H9 (cell line): ENCODE data around the gene NCAM2. TPM values are rescaled to one million over a fixed set of nuclear protein-coding genes. Genes with fewer than 3 reads are reported as not detected.

ENCODE experiments used
- DNase-seq: peaks from one replicate; pipeline ENCODE4 v3.0.0-alpha.2; 2017
- H2AFZ ChIP-seq: one replicate; pipeline ENCODE4 v1.6.1; 2013; ENCODE audit warnings: mild to moderate bottlenecking, low read length, control low read depth, moderate library complexity
- H2AK5ac ChIP-seq: 2 replicates; pipeline ENCODE4 v1.6.1; 2013; ENCODE audit warnings: low read length, control low read depth, mixed read lengths; ENCODE audit not compliant: insufficient read length
- H2BK120ac ChIP-seq: one replicate; pipeline ENCODE4 v1.6.1; 2013; ENCODE audit warnings: low read depth, mild to moderate bottlenecking, low read length, control low read depth, inconsistent platforms; ENCODE audit not compliant: poor library complexity, severe bottlenecking
- H2BK12ac ChIP-seq: 2 replicates; pipeline ENCODE4 v1.6.1; 2013; ENCODE audit warnings: low read length, control low read depth, mixed read lengths, low read depth; ENCODE audit not compliant: insufficient read length
- H2BK15ac ChIP-seq: 2 replicates; pipeline ENCODE4 v1.6.1; 2013; ENCODE audit warnings: low read depth, low read length, control low read depth
- H2BK20ac ChIP-seq: one replicate; pipeline ENCODE4 v1.6.1; 2013; ENCODE audit warnings: low read depth, mild to moderate bottlenecking, low read length, control low read depth, inconsistent platforms; ENCODE audit not compliant: poor library complexity, severe bottlenecking
- H2BK5ac ChIP-seq: 2 replicates; pipeline ENCODE4 v1.6.1; 2013; ENCODE audit warnings: low read length, control low read depth, mixed read lengths; ENCODE audit not compliant: insufficient read length
- H3K14ac ChIP-seq: 2 replicates; pipeline ENCODE4 v1.6.1; 2013; ENCODE audit warnings: low read length, control low read depth; ENCODE audit not compliant: insufficient read depth
- H3K18ac ChIP-seq: 2 replicates; pipeline ENCODE4 v1.6.1; 2013; ENCODE audit warnings: low read depth, mild to moderate bottlenecking, mixed read lengths, low read length, control low read depth; ENCODE audit not compliant: insufficient read length
- H3K23ac ChIP-seq: 2 replicates; pipeline ENCODE4 v1.6.1; 2013; ENCODE audit warnings: low read length, control low read depth, mixed read lengths, low read depth; ENCODE audit not compliant: insufficient read length
- H3K23me2 ChIP-seq: 2 replicates; pipeline ENCODE4 v1.6.1; 2013; ENCODE audit warnings: low read depth, mild to moderate bottlenecking, mixed read lengths, low read length, control low read depth; ENCODE audit not compliant: insufficient read length, poor library complexity, severe bottlenecking
- H3K27ac ChIP-seq: 2 replicates; pipeline ENCODE4 v1.5.1; 2013; ENCODE audit warnings: low read length, control low read depth, mixed read lengths, low read depth; ENCODE audit not compliant: insufficient read length
- H3K27me3 ChIP-seq: 2 replicates; pipeline ENCODE4 v1.6.1; 2013; ENCODE audit warnings: low read length, control low read depth, inconsistent platforms; ENCODE audit not compliant: insufficient read depth
- H3K4ac ChIP-seq: 2 replicates; pipeline ENCODE4 v1.6.1; 2013; ENCODE audit warnings: low read depth, mild to moderate bottlenecking, control low read depth, inconsistent platforms, low read length, moderate library complexity
- H3K4me1 ChIP-seq: 2 replicates; pipeline ENCODE4 v1.6.1; 2013; ENCODE audit warnings: low read length, control low read depth, inconsistent platforms; ENCODE audit not compliant: insufficient read depth
- H3K4me2 ChIP-seq: 2 replicates; pipeline ENCODE4 v1.6.1; 2013; ENCODE audit warnings: low read length, control low read depth, mixed read lengths; ENCODE audit not compliant: insufficient read length, insufficient read depth
- H3K56ac ChIP-seq: 2 replicates; pipeline ENCODE4 v1.6.1; 2013; ENCODE audit warnings: low read depth, mild to moderate bottlenecking, mixed read lengths, low read length, control low read depth; ENCODE audit not compliant: insufficient read length
- H3K79me1 ChIP-seq: 2 replicates; pipeline ENCODE4 v1.6.1; 2013; ENCODE audit warnings: low read depth, mild to moderate bottlenecking, moderate library complexity, low read length, control low read depth, inconsistent platforms; ENCODE audit not compliant: insufficient read depth, poor library complexity, severe bottlenecking
- H3K79me2 ChIP-seq: 2 replicates; pipeline ENCODE4 v1.6.1; 2013; ENCODE audit warnings: low read length, control low read depth, inconsistent platforms; ENCODE audit not compliant: insufficient read depth
- H3K9ac ChIP-seq: 2 replicates; pipeline ENCODE4 v1.6.1; 2013; ENCODE audit warnings: low read length, control low read depth, mixed read lengths; ENCODE audit not compliant: insufficient read length; ENCODE audit errors: extremely low read depth
- H3K9me3 ChIP-seq: one replicate; pipeline ENCODE4 v1.6.1; 2013; ENCODE audit warnings: low read depth, low read length, inconsistent platforms; ENCODE audit not compliant: control insufficient read depth
- H3T11ph ChIP-seq: one replicate; pipeline ENCODE4 v1.6.1; 2013; ENCODE audit warnings: mild to moderate bottlenecking, low read length, control low read depth, inconsistent platforms
- H4K20me1 ChIP-seq: one replicate; pipeline ENCODE4 v1.6.1; 2013; ENCODE audit not compliant: control insufficient read depth, insufficient read length, insufficient read depth
- H4K5ac ChIP-seq: 2 replicates; pipeline ENCODE4 v1.6.1; 2013; ENCODE audit warnings: low read depth, mild to moderate bottlenecking, mixed read lengths, low read length, control low read depth; ENCODE audit not compliant: insufficient read length
- H4K8ac ChIP-seq: replicated peaks from 2 replicates; pipeline ENCODE4 v1.6.1; 2013; ENCODE audit warnings: low read length, control low read depth, mixed read lengths, low read depth; ENCODE audit not compliant: insufficient read length
- H4K91ac ChIP-seq: 2 replicates; pipeline ENCODE4 v1.6.1; 2013; ENCODE audit warnings: low read depth, mild to moderate bottlenecking, moderate library complexity, mixed read lengths, low read length, control low read depth; ENCODE audit not compliant: insufficient read length
- H3K27ac Mint-ChIP-seq, 3 experiments: 2 replicates in 2 of 3; 3 replicates in 1 of 3; pipeline ENCODE4 v1.8.0; 2020 to 2021; ENCODE audit warnings: mixed read lengths in 3 of 3, mild to moderate bottlenecking in 1 of 3, moderate library complexity in 1 of 3
- H3K27me3 Mint-ChIP-seq: 2 replicates; pipeline ENCODE4 v1.8.0; 2021; ENCODE audit warnings: low read depth, mild to moderate bottlenecking, moderate library complexity, mixed read lengths
- H3K36me3 Mint-ChIP-seq, 3 experiments: 2 replicates in 2 of 3; 3 replicates in 1 of 3; pipeline ENCODE4 v1.8.0; 2020 to 2021; ENCODE audit warnings: low read depth in 3 of 3, mixed read lengths in 3 of 3; ENCODE audit not compliant: insufficient read depth in 1 of 3
- H3K4me1 Mint-ChIP-seq, 2 experiments: 2 replicates each; pipeline ENCODE4 v1.8.0; 2020; ENCODE audit warnings: mixed read lengths in 2 of 2
- H3K4me3 Mint-ChIP-seq, 2 experiments: 2 replicates in 1 of 2; 3 replicates in 1 of 2; pipeline ENCODE4 v1.8.0; 2020 to 2021; ENCODE audit warnings: mild to moderate bottlenecking in 2 of 2, mixed read lengths in 2 of 2, moderate library complexity in 1 of 2
- H3K9me3 Mint-ChIP-seq, 2 experiments: 2 replicates in 1 of 2; 3 replicates in 1 of 2; pipeline ENCODE4 v1.8.0; 2020; ENCODE audit warnings: mild to moderate bottlenecking in 2 of 2, mixed read lengths in 2 of 2, moderate library complexity in 1 of 2
- CTCF ChIP-seq: fragments of 200-600 bp; sonication (generic); conservative IDR thresholded peaks from 3 replicates; pipeline ENCODE4 v1.8.0; 2021; ENCODE audit warnings: antibody characterized with exemption, mild to moderate bottlenecking
- WGBS: extraction: QIAGEN DNeasy Blood & Tissue Kit; methylation state at CpG from one replicate; pipeline ENCODE4 v1.1.7; 2013; ENCODE audit warnings: missing lambda C conversion rate, low lambda C conversion rate, mixed read lengths; ENCODE audit not compliant: insufficient read length; ENCODE audit errors: extremely low coverage; 5-methylcytosine and 5-hydroxymethylcytosine counted together
- total RNA-seq: library from RNA; stranded (reverse); gene quantifications from 2 replicates; pipeline ENCODE4 v1.2.1, GENCODE V29; 2021

The NCAM2 gene
- total RNA-seq, 1 experiment from 2014 or later = 2.2 TPM

GRCh38 chr21:21025742-21026141 lies 27.5 kb downstream of the NCAM2 start:
- no peak overlapping the region for H3K9ac ChIP-seq
- no peak overlapping the region for H3K4me2 ChIP-seq
- H3K23me2 ChIP-seq = no peaks in the 10 kb centered on the region
- H2BK5ac ChIP-seq = no peak overlapping the region
- no peak overlapping the region for H3K56ac ChIP-seq
- H2BK120ac ChIP-seq = no peak overlapping the region
- H4K5ac ChIP-seq = no peak overlapping the region
- no peaks in the 10 kb centered on the region for H3K27me3 ChIP-seq
- H3K79me2 ChIP-seq = no peaks in the 10 kb centered on the region
- no peak overlapping the region for H3K18ac ChIP-seq
- H3K4ac ChIP-seq = no peak overlapping the region
- H3K23ac ChIP-seq = no peak overlapping the region
- no peak overlapping the region for H2BK15ac ChIP-seq
- Mint-ChIP-seq H3K4me3 (no peak overlapping the region), H3K9me3 (no peaks in the 10 kb centered on the region), H3K36me3 (peaks cover 0 to 1% (median 0%) of the 10 kb centered on the region in 3 experiments; a peak in 2 of 7 replicates), H3K27ac (no peak overlapping the region; a peak in 1 of 7 replicates), H3K4me1 (peaks cover 20 to 30% of the 10 kb centered on the region in 2 experiments), H3K27me3 (no peaks in the 10 kb centered on the region)
- no peak overlapping the region for H2BK12ac ChIP-seq
- no peak overlapping the region for H4K91ac ChIP-seq
- H2BK20ac ChIP-seq = no peak overlapping the region
- no peak overlapping the region for H3K14ac ChIP-seq
- no peaks in the 10 kb centered on the region for H3K79me1 ChIP-seq
- no peak overlapping the region for H4K8ac ChIP-seq
- no peak overlapping the region for H2AK5ac ChIP-seq
- no peak overlapping the region for H3K27ac ChIP-seq
- no peak for TF ChIP-seq CTCF
- DNase-seq = no peak
- no peak overlapping the region for H2AFZ ChIP-seq
- no CpG with 5 or more reads among the region's 2 CpGs for WGBS
- no peaks in the 10 kb centered on the region for H4K20me1 ChIP-seq
- H3K4me1 ChIP-seq = peaks cover 1% of the 10 kb centered on the region; the same call in 1 of the 2 replicates
- H3K9me3 ChIP-seq = no peaks in the 10 kb centered on the region
- H3T11ph ChIP-seq = no peak overlapping the region
